K562 (cell line): Measurements from ENCODE around the gene C12orf43. TPM values are rescaled to one million over a fixed set of nuclear protein-coding genes. Genes with fewer than 3 reads are reported as not detected.
A peak's percentile ranks its signal among the peaks of the same experiment; 100 is the strongest.

Experiments used
- BCLAF1 ChIP-seq, 2 experiments: fragments of 450-650 bp in 1 of 2; IDR thresholded peaks; 2 replicates each; pipeline ENCODE4 v1.6.1; 2011 to 2017; ENCODE audit warnings: low read depth in 2 of 2, antibody characterized with exemption in 1 of 2, borderline replicate concordance in 1 of 2, low read length in 1 of 2, mild to moderate bottlenecking in 1 of 2, mixed read lengths in 1 of 2; ENCODE audit not compliant: control insufficient read depth in 1 of 2
- CHAMP1 ChIP-seq: fragments of 450-650 bp; IDR thresholded peaks from 2 replicates; pipeline ENCODE4 v1.6.1; 2016; ENCODE audit warnings: mild to moderate bottlenecking
- GABPA ChIP-seq: fragments of 200-800 bp; sonication (Bioruptor generic); conservative IDR thresholded peaks from 2 replicates; pipeline ENCODE4 v1.6.1; 2016; ENCODE audit warnings: low read depth, missing genetic modification characterization, missing compliant biosample characterization
- KAT8 ChIP-seq: fragments of 450-650 bp; IDR thresholded peaks from 2 replicates; pipeline ENCODE4 v1.6.1; 2016; ENCODE audit warnings: low read depth, mild to moderate bottlenecking
- SLC30A9 ChIP-seq: fragments of 250-450 bp; sonication (Bioruptor Pico); IDR thresholded peaks from 2 replicates; pipeline ENCODE4 v1.8.0; 2022; ENCODE audit warnings: mild to moderate bottlenecking, moderate library complexity
- SREBF1 ChIP-seq: fragments of 150-350 bp; IDR thresholded peaks from 2 replicates; pipeline ENCODE4 v1.6.1; 2014; ENCODE audit warnings: antibody characterized with exemption, low read depth, low read length, borderline replicate concordance
- TCF3 ChIP-seq: sonication (generic); formaldehyde crosslinking; IDR thresholded peaks from 2 replicates; pipeline ENCODE4 v1.4.0; 2020; ENCODE audit warnings: mild to moderate bottlenecking, missing genetic modification reagents
- TFAP4 ChIP-seq: sonication (generic); formaldehyde crosslinking; IDR thresholded peaks from 2 replicates; pipeline ENCODE4 v1.8.0; 2022; ENCODE audit warnings: missing genetic modification reagents, mild to moderate bottlenecking, moderate library complexity, borderline replicate concordance
- ZNF140 ChIP-seq: fragments of 250-450 bp; sonication (Bioruptor Pico); IDR thresholded peaks from 2 replicates; pipeline ENCODE4 v1.8.0; 2021; ENCODE audit warnings: moderate library complexity, mild to moderate bottlenecking, inconsistent platforms
- ZNF316 ChIP-seq: fragments of 450-650 bp; IDR thresholded peaks from 2 replicates; pipeline ENCODE4 v1.6.1; 2016
- ZNF384 ChIP-seq: IDR thresholded peaks from 2 replicates; pipeline ENCODE4 v1.6.1; 2012; ENCODE audit warnings: low read depth, low read length, improper control_type of control experiment
- ZNF609 ChIP-seq: sonication (generic); formaldehyde crosslinking; IDR thresholded peaks from 2 replicates; pipeline ENCODE4 v1.8.1; 2023; ENCODE audit warnings: missing genetic modification reagents, mild to moderate bottlenecking, borderline replicate concordance
- polyA plus RNA-seq, 8 experiments: library from polyadenylated mRNA; depleted of rRNA in 4 of 8; stranded (reverse) in 5 of 8; unstranded in 3 of 8; fragments of >200 nt; fragmentation: Nextera tagmentation in 2 of 8; fragmentation: Illumina TruSeq in 1 of 8; extraction: Ambion mirVana in 2 of 8; extraction: Trizol in 1 of 8; gene quantifications; 2 replicates each; pipeline versions ENCODE4 v1.2.1 to v1.2.3, GENCODE V29; 2011 to 2014; ENCODE audit warnings: inconsistent platforms in 1 of 8, missing spikeins in 1 of 8
- total RNA-seq, 7 experiments: library from RNA; depleted of rRNA in 6 of 7; stranded (reverse); fragments of >200 nt in 6 of 7; fragmentation: Illumina TruSeq in 2 of 7; extraction: Trizol in 2 of 7; gene quantifications; 2 replicates each; pipeline versions ENCODE4 v1.2.1 to v1.2.3, GENCODE V29; 2011 to 2021; ENCODE audit warnings: low replicate concordance in 1 of 7
- TF ChIP-seq, protein P1 (sequence below): fragments of 450-650 bp; formaldehyde crosslinking; IDR thresholded peaks from 2 replicates; pipeline ENCODE4 v1.4.0; 2020; ENCODE audit warnings: mild to moderate bottlenecking, moderate library complexity

C12orf43 gene
- total and polyA plus RNA-seq, 9 of the 15 experiments (the other 6 are each of a cell fraction or from before 2014, with no cell fraction given): 4.3 to 22.2 (median 16.8) TPM

GRCh38 chr12:121060149-121061001, 44.1 kb upstream of the C12orf43 start (continued):
- TF ChIP-seq TFAP4 (CRISPR knock-in tag) (peak; percentile 80), ZNF609 (CRISPR knock-in tag) (no peak), ZNF384 (no peak), BCLAF1 (IDR thresholded peaks at IDR 0.05; ENCODE audit: borderline replicate concordance in 1 of 2, control insufficient read depth in 1 of 2, low read depth in 2 of 2, low read length in 1 of 2) (no peak), ZNF316 (peak; percentile 65), ZNF140 (no peak), SREBF1 (no peak), KAT8 (no peak), GABPA (tag) (peak; percentile 59), SLC30A9 (CRISPR knock-in tag) (no peak), TCF3 (CRISPR knock-in tag) (no peak), CHAMP1 (no peak)
- TF ChIP-seq, protein P1, sequence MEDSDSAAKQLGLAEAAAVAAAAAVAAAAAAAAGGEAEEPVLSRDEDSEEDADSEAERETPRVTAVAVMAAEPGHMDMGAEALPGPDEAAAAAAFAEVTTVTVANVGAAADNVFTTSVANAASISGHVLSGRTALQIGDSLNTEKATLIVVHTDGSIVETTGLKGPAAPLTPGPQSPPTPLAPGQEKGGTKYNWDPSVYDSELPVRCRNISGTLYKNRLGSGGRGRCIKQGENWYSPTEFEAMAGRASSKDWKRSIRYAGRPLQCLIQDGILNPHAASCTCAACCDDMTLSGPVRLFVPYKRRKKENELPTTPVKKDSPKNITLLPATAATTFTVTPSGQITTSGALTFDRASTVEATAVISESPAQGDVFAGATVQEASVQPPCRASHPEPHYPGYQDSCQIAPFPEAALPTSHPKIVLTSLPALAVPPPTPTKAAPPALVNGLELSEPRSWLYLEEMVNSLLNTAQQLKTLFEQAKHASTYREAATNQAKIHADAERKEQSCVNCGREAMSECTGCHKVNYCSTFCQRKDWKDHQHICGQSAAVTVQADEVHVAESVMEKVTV (CRISPR knock-in tag): peak; percentile 46; the same call in 1 of the 2 replicates
